GM21576 (cell line): ENCODE data around the gene KCTD13.
"Not testable (repeated sequence)": the region's sequence is repeated elsewhere in the genome, so short reads cannot be mapped to it uniquely, and the experiment has no call there.

ENCODE experiments used
- ATAC-seq: cut with Tn5 transposase; IDR thresholded peaks from one replicate; pipeline ENCODE4 v1.9.1; 2021; ENCODE audit warnings: mild to moderate bottlenecking, moderate library complexity; ENCODE audit not compliant: unreplicated experiment

The KCTD13 gene

DNA sequence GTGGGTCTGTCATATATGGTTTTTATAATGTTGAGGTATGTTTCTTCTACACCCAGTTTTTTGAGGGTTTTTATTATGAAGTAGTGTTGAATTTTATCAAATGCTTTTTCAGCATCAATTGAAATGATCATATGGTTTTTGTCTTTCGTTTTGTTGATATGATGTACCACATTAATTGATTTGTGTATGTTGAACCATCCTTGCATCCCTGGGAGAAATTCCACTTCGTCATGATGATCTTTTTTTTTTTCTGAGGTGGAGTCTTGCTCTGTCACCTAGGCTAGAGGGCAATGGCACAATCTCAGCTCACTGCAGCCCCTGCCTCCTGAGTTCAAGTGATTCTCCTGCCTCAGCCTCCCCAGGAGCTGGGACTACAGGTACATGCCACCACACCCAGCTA lies 21.9 kb upstream of the KCTD13 start:
- no peak for ATAC-seq

DNA sequence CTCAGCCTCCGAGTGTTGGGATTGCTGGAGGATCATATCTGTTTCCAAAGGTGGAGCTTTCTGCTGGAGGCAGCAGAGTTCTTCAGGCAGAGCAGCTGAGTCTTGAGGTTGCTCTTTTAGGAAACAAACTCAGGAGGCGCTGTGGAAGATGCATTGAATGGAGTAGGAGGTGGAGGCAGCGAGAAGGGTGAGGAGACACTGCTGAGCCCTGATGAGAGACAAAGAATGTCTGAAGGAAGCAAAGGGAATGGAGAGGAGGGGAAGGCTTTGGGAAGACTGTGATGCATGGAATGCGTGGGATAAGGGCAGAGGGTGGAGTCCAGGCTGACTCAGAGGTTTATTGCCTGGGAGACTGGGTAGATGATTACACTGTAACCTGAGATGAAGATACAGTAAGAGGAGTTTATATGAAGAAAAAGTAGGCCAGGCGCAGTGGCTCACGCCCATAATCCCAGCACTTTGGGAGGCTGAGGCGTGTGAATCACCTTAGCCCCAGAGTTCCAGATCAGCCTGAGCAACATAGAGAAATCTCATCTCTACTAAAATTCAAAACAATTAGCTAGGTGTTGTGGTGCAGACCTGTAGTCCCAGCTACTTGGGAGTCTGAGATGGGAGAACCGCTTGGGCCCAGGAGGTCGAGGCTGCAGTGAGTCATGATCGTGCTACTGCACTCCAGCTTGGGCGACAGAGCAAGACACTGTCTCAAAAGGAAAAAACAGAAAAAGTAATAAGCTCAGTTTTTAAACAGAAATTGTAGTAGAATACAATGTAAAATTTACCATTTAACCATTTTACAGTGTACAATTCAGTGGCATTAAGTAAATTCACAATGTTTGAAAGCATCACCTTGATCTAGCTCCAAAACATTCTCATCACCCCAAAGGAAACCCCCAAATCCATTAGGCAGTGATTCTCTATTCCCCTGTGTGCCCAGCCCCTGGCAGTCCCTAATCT lies 18.1 kb upstream of the KCTD13 start:
- ATAC-seq = no peak

DNA sequence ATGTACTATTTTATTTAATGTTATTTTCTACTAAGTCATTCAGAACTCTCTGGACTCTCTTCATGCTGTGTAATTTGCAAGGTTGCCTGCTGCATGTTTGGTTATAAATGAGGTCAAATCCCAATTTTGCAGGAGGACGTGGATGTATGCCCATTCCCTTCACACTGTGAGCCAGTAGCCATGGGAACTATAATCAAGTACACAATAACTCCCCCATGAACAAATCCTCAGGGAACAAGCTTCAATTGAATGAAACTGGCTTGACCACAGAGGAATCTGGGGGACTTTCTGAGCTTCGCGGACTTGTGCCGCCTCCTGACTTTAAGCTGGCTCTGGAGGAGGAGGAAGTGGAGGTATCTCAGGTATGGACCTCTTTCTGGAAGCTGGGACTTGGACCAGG lies 14.6 kb upstream of the KCTD13 start:
- no peak for ATAC-seq

DNA sequence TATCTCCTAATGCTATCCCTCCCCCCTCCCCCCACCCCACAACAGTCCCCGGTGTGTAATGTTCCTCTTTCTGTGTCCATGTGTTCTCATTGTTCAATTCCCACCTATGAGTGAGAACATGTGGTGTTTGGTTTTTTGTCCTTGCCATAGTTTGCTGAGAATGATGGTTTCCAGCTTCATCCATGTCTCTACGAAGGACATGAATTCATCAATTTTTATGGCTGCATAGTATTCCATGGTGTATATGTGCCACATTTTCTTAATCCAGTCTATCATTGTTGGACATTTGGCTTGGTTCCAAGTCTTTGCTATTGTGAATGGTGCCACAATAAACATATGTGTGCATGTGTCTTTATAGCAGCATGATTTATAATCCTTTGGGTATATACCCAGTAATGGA lies 5.7 kb upstream of the KCTD13 start:
- not testable (repeated sequence) for ATAC-seq

DNA sequence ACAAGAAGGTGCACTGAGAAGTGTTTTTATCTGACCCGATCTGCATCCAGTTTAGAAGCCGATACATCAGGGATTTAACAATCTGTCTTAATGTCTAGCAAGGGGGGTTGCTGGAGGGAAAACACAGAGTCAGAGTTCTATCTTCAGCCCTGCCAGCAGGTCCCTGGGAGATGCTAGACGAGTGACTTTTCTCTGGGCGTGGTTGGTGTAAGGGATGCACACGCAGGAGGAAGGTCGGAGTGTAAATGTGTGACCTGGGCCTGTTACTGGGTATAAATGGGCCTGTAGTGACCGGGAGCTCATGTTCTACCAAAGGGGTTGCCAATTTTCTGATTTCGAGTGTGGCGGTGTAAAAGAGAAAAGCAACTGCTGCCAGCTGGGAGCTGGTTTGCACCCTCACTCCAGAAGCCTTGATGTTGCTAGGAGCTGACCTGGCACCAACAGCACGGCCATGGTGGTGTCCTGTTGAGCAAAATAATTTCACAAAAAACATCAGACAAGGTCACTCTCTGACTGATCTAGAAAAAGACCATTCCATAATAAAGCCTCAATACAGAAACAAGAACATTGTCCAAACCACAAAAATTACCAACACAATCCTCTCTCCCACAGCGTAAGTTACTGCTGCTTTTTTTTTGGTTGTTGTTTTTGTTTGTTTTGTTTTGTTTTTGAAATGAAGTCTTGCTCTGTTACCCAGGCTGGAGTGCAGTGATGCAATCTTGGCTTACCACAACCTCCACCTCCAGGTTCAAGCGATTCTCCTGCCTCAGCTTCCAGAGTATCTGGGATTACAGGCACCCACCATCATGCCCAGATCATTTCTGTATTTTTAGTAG lies 1.3 kb upstream of the KCTD13 start:
- no peak for ATAC-seq

DNA sequence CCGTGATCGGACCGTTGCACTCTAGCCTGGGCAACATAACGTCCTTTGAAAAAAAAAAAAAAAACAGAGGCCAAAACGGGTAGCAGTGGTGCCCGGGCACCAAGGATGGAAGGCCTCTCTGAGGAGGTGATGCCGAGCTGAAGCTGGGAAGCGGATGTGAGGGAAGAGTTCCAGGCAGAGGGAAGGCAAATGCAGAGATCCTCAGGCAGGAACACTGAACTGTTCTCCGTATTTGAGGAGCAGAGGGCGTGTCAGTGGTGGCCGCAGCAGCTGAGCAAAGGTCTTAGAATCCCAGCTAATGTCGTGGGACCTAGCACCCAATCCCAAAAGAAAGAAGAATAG lies 656 bp upstream of the KCTD13 start:
- ATAC-seq = no peak

DNA sequence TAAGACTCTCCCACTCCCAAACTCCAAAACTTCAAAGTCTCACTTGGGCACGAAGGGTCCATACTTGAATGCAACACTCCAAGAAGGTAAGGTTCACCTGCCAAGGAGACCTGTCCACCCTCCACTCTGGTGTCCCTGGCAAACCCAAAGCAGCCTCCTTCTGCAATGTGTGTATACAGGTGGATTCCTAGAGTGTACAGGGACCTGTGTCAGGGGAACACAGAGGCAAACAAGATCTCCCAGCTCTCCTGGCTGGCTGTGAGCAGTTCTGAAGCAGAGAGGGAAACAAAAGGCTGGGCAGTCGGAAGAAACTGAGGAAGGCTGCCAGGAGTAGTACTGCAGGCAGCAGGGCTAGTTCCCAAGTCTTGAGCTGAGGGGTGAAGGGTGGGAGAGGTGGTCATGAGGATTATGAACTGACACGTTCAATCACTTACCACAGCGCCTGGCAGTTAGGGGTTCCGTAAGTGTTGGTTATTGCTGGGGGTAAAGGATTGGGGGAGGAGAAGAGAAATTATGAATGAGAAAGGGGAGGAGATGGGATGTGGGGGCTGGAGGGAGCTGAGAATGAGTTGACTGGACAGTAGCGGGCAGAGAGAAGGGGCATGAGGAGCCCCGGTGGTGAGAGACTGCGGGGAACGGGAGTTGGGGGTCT lies 795 bp downstream of the KCTD13 start:
- no peak for ATAC-seq

DNA sequence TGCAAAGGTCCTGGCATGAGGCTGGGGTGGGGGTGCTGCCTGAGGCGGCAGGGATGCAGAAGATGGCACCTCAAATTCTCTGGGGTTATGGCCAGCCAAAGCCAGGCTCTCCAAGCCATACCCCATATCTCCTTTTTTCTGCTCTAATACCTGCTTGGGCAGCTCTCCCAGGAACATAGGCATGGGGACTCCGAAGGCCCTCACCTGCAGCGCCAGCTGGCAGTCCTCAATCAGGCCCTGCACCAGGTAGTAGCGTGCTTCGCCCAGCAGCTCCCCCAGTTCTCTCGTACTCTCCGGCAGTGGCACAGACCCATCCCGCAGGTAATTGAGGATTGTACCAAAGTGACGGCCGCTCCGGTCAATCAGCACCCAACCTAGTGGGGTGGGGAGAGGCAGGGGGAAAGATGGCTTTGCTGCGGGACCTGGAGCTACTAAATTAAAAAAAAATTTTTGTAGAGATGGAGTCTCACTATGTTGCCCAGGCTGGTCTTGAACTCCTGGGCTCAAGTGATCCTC lies 3.0 kb downstream of the KCTD13 start:
- ATAC-seq = no peak

DNA sequence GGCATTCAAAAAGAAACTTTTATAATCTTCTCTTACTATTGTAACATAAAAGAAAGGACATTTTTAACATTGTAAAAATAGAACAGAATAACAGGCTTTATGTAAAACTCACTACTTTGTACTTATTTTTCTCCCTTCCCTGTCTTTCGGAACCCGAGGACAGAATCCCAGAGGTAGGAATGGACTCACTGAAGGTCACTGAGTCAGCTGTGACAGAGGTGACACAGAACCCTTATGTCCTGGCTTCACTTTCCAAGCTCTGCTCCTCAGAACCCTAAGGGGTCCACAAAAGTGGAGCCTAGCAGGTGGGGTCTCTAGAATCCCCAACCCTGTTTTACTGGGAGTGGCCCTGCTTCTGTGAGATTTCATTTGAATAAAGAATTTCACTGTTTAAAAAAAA lies 3.7 kb downstream of the KCTD13 start:
- no peak for ATAC-seq

DNA sequence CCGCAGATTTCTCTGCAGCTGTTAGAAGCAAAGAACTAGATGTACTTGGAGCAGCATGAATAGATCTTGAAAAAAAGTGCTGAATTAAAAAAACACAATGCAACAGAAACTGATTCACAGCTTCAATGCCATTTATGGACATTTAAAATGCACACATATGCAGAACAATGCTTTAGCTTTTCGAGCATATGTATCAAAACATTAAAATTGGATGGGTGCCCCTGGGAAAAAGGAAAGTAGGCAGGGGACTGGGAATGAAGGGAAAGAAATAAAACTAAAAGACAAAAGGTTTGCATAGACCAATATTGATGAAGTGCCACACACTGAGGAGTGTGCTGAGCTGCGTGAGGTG lies 5.0 kb downstream of the KCTD13 start:
- ATAC-seq = no peak

DNA sequence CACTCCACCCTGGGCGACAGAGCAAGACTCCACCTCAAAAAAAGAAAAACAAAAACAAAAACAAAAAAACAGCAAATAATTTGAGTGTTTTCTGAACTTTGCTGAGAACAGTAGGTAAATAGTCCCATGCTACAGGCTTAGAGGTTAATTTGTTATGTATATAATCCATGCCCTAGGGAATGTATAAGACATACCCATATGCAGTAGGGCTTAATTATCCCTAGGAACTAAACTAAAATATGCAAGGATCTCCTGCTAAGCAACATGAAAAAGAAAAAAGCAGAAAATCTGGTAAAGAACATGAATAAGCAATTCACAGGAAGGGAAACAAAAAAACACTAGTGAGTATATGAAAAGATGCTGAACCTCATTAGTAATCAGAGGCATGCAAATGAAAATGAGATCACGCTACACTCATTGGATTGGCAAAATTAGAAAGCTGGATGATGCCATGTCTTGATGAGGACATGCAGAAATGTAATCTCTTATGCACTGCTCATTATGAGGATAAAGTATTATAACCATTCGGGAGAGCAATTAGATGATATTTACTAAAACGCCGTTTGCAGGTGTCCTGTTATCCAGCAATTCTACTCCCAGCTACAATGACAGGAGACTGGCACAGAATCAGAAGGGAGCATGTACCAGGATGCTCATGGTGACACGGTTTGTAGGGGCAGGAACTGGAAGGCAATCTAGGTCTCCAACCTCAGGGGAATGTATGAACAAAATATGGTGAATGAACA lies 5.6 kb downstream of the KCTD13 start:
- no peak for ATAC-seq

DNA sequence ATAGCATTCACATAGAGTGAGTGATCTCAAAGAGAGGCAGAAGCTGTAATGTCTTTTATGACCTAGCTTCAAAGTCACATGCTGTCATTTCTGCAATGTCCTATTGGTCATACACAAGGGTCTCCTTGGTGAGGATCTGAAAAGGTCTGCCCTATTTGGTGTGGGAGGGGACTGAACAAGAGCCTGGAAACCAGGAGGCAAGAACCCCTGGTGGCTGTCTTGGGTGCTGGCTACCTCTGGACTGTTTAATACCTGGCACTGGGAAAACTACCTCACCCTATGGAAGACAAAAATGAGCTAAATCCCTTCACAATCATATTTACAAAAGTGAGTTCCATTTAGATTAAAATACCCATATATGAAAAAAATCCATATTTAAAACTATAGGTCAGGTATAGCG lies 9.0 kb downstream of the KCTD13 start:
- no peak for ATAC-seq

DNA sequence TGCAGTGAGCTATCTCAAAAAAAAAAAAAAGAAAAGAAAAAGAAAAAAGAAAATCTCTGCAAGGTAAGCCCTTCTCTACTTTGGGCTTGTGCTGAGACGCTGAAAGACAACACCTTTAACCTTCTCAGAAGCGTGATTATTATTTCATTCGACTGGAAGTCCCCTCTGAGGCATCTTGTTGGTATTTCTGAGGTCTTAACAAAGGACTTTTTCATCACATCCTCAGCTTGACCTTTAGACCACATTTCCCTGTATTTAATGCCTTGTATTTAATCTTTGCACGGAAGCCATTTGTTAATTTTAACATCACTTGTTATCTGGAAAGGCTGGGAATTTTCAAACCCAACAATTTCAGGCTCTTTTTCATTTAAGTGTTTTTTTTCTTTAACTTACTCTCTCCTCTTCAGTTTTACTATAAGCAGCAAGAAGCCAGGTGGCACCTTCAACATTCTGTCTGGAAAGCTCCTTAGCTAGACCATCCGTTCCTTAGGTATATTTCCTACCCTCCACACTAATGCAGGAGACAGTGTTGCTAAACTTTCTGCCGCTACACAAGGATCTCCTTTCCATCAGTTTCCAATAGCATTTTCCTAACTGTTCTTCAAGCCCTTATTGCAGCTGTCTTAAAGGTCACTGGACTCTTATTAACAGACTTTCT lies 10.3 kb downstream of the KCTD13 start:
- ATAC-seq = no peak

DNA sequence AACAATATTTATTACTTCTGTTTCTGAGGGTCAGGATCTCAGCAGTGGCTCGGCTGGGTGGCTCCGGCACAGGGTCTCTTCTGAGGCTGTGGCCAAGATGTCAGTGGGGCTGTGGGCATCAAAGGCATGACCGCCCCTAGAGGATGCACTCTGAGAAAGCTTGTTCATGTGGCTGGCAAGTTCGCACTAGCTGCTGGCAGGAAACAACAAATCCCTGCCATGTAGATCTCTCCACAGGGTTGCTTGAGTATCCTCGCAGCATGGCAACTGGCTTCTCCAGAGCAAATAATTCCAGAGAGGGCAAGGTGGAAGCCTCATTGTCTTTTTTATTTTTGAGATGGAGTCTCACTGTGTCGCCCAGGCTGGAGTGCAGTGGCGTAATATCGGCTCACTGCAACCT lies 12.5 kb downstream of the KCTD13 start:
- no peak for ATAC-seq

DNA sequence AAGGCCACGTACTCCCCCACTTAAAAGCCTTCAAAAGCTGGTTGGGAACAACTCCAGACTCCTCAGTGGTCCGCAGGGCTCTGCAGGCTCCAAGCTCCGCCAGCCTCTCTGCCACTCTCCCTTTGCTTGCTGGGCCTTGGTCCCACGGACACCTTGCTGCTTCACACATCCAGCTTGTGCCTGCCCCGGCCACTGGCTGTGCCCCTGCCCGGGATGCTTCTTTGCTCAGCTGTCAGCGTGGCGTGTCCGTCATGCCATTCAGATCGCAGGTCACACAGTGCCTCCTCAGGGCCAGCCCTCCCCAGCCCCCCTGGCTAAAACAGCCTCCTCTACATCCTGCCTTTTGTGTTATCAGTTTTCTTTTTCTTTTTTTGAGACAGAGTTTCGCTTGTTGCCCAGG lies 13.9 kb downstream of the KCTD13 start:
- no peak for ATAC-seq

DNA sequence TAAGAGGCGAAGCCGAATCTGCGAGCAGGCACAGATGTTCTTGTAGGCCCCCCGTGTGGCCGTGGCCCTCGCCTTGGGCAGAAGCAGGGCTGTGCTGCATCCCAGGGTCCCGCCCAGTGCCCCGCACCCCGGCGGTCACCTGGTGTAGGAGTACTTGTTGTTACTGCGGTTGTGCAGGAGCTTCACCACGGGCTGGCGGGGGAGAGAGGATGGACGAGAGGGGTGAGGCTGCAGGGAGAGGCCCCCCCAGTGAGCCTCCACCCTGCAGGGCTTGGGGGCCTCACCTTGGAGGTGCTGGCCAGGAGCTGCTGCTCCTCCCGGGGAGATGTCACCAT lies 14.4 kb downstream of the KCTD13 start:
- ATAC-seq = no peak

DNA sequence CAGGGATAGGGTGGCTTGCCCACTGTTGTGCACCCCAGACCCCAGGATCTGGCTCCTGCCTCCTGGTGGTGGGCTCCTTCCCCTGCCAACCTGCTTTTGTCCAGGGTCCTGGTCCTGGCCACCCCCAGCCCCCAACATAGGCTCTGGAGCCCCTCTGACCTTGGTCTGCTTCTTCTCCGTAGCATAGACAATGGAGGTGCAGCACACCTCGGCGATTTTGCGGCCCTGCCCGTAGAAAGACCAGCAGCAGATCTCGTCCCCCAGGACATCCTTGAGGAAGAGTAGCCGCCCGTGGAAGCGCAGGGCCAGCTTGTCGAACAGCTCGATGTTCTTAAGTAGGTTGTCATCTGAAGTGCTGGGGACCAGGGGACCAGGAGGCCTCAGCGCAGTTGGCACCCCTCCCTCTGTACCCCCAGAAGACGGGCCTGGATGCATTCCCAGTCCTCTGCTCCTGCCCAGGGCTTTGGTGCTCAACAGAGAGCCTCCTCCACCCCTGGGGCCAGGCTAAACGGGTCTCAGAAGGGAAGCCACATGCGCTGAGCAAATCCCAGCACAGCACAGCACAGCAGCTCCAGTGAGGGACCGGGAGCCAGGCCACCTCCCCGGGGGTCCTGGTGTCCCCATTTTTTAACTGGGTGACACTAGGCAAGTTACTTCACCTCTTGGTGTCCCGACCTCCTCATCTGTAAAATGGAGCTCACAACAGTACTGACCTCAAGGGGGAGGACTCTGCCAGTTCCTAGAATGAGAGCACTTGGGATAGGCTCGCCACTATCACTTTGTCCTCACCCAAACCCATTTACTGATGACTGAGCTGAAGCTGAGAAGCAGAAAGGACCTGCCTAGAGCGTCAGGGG lies 15.0 kb downstream of the KCTD13 start:
- ATAC-seq = no peak

DNA sequence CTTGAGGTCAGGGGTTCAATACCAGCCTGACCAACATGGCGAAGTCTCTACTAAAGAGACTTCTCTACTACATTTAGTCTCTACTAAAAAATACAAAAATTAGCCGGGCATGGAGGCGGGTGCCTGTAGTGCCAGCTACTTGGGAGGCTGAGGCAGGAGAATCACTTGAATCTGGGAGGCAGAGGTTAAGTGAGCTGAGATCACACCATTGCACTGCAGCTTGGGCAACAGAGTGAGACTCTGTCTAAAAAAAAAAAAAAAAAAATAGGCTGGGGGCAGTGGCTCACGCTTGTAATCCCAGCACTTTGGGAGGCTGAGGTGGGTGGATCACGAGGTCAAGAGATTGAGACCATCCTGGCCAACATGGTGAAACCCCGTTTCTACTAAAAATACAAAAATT lies 16.2 kb downstream of the KCTD13 start:
- ATAC-seq = not testable (repeated sequence)

DNA sequence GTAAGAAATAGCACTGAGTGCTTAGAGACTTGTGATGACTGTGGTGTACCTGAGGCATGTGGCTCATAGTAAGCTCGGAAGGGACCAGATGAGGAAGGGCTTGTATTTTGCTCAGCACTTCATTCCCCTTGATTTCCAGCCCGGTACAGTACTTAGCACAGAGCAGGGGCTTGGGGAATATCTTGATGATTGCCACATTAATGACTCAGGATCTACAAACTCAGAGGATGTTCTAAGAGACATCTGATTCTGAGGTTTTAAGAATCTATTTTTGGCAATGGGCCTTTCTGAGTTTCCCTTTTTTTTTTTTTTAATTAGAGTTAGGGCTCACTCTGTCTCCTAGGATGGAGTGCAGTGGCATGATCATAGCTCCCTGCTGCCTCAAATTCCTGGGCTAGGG lies 16.6 kb downstream of the KCTD13 start:
- no peak for ATAC-seq
